ENCODE measurements around the gene NOTCH1. TPM values are rescaled to one million over a fixed set of nuclear protein-coding genes. Genes with fewer than 3 reads are reported as not detected.
"Not testable (repeated sequence)": the region's sequence is repeated elsewhere in the genome, so short reads cannot be mapped to it uniquely, and the experiment has no call there.

Gene NOTCH1
- total RNA-seq, 4 donors from 2014 or later, result 71.0 to 160 (median 114) TPM

DNA sequence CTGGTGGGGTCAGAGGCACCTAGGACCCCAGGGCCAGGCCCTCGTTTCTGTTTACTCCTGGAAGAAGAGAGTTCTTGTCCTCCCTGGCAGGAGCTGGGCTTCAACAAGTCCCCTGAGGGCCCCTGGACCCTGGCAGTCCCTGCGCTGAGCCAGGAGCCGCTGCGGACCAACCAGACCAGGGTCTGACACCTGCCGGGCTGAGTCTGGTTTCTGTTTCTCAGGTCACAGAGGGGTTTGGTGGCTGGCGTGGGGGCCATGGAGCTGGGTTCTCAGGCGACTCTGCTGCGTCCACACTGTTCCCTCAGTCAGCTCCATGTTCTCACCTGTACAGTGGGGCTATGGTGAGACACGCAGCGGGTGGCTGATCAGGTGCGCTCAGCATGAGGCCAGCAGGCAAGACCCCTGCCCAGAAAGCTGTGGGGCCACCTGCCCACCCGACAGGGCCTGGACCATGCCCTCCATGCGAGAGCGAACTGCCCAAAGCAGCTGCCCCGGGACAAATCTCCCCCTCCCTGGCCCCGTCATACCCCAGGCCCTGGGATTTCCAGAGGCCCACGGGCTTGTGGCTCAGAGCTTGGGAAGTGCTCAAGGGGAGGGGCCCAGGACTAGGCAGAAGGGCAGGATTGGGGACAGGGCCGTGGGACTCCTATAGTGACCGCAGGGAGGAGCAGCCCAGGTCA is 17.9 kb upstream of the NOTCH1 start:
- Histone ChIP-seq H3K36me3 (no peaks in the 10 kb centered on the region), H3K9me3 (no peaks in the 10 kb centered on the region), H3K4me3 (no peak overlapping the region), H3K4me1 (peaks cover 62% of the 10 kb centered on the region), H3K27ac (no peak overlapping the region), H3K27me3 (no peaks in the 10 kb centered on the region)
- 66% methylated on average over 9 of the region's 19 CpGs for WGBS
- TF ChIP-seq EP300 (IDR thresholded peaks at IDR 0.05), result no peak
- TF ChIP-seq, protein P1, sequence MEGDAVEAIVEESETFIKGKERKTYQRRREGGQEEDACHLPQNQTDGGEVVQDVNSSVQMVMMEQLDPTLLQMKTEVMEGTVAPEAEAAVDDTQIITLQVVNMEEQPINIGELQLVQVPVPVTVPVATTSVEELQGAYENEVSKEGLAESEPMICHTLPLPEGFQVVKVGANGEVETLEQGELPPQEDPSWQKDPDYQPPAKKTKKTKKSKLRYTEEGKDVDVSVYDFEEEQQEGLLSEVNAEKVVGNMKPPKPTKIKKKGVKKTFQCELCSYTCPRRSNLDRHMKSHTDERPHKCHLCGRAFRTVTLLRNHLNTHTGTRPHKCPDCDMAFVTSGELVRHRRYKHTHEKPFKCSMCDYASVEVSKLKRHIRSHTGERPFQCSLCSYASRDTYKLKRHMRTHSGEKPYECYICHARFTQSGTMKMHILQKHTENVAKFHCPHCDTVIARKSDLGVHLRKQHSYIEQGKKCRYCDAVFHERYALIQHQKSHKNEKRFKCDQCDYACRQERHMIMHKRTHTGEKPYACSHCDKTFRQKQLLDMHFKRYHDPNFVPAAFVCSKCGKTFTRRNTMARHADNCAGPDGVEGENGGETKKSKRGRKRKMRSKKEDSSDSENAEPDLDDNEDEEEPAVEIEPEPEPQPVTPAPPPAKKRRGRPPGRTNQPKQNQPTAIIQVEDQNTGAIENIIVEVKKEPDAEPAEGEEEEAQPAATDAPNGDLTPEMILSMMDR (IDR thresholded peaks at IDR 0.05), result no peak
- no peak for TF ChIP-seq POLR2A (IDR thresholded peaks at IDR 0.05)
- no peak for TF ChIP-seq POLR2AphosphoS5 (IDR thresholded peaks at IDR 0.05)
- DNase-seq (ENCODE audit: low spot score in 2 of 2), result no peak

DNA sequence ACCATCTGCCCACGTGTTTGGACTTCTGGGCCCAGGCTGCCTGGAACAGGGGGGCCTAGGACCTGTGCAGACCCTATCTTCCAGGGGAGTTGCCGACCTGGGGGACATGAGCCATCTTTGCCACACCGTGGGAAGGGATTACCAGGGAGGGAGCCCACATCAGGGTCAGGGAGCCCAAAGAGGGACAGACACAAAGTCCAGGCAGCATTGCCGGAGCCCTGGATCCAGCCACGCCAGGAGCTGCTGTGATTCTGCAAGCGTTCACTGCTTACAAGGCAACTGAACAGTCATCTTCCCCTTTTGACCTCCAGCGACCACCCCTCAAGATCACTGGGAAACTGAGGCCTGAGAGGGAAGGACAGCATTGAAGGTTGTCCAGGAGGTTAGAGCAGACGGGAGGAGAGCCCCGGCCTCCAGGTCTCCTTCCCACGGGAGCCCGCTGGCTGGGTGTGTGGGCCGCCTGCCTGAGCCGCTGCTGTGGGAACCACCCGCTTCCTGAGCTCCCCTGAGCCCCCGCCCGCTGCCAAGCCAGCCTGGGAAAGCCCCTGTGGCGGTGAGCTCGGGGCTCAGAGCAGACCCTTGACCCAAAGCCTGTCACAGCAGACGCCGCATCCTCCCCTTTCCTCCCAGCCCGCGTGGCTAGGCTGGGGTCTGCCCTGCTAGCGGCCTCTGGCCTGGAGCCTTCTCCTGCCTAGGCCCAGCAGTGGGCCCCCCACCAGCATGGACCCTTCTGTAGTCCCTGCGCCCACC is 17.1 kb upstream of the NOTCH1 start:
- Histone ChIP-seq H3K4me3 (no peak overlapping the region), H3K9me3 (no peaks in the 10 kb centered on the region), H3K27ac (no peak overlapping the region), H3K36me3 (no peaks in the 10 kb centered on the region), H3K27me3 (no peaks in the 10 kb centered on the region), H3K4me1 (peaks cover 60% of the 10 kb centered on the region)
- no peak for DNase-seq (ENCODE audit: low spot score in 2 of 2)
- TF ChIP-seq POLR2A (IDR thresholded peaks at IDR 0.05) (no peak), POLR2AphosphoS5 (IDR thresholded peaks at IDR 0.05) (no peak), EP300 (IDR thresholded peaks at IDR 0.05) (no peak)
- TF ChIP-seq, protein P1 (IDR thresholded peaks at IDR 0.05), result no peak
- WGBS, result 75% methylated on average over 11 of the region's 24 CpGs

DNA sequence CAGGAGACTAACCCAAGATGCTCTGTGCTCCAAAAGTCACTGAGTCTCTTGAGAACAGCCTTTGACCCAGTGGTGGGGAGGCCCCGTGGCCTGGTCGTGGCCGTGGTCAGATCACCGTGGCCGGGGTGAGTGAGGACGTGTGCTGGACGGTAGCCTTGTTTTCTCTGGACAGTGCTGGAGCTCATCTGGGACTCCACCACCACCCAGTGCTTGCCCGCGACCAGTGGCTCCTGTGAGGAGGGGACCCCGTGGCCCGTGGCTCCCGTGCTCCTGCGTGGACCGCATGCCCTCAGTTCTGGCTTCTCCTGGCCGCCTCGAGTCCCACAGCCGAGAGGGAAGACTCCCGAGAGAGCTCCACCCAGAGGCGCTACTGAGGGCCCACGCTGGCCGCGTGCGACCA is 15.9 kb upstream of the NOTCH1 start:
- TF ChIP-seq, protein P1 (IDR thresholded peaks at IDR 0.05), result no peak
- TF ChIP-seq EP300 (IDR thresholded peaks at IDR 0.05), result no peak
- TF ChIP-seq POLR2AphosphoS5 (IDR thresholded peaks at IDR 0.05), result no peak
- no peak for TF ChIP-seq POLR2A (IDR thresholded peaks at IDR 0.05)
- Histone ChIP-seq H3K4me1 (peaks cover 49% of the 10 kb centered on the region), H3K27me3 (no peaks in the 10 kb centered on the region), H3K9me3 (no peaks in the 10 kb centered on the region), H3K27ac (no peak overlapping the region), H3K36me3 (no peaks in the 10 kb centered on the region), H3K4me3 (no peak overlapping the region)
- no peak for DNase-seq (ENCODE audit: low spot score in 2 of 2)
- 100% methylated on average over 4 of the region's 23 CpGs for WGBS

DNA sequence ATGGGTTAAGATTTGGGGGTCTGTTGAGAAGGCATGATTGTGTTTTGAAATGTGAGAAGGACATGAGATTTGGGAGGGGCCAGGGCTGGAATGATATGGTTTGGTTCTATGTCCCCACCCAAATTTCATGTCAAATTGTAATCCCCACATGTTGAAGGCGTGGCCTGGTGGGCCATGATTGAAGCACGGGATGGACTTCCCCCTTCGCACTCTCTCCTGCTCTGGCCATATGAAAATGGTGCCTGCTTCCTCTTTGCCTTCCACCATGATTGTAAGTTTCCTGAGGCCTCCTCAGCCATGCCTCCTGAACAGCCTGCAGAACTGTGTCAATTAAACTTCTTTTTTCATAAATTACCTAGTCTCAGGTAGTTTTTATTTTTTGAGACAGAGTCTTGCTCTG is 14.7 kb upstream of the NOTCH1 start:
- WGBS, result 88% methylated on average over 3 of the region's 3 CpGs
- TF ChIP-seq, protein P1 (IDR thresholded peaks at IDR 0.05), result no peak
- no peak for TF ChIP-seq EP300 (IDR thresholded peaks at IDR 0.05)
- no peak for TF ChIP-seq POLR2AphosphoS5 (IDR thresholded peaks at IDR 0.05)
- TF ChIP-seq POLR2A (IDR thresholded peaks at IDR 0.05), result no peak
- Histone ChIP-seq H3K27ac (no peak overlapping the region), H3K4me3 (no peak overlapping the region), H3K27me3 (no peaks in the 10 kb centered on the region), H3K4me1 (peaks cover 37% of the 10 kb centered on the region), H3K9me3 (no peaks in the 10 kb centered on the region), H3K36me3 (no peaks in the 10 kb centered on the region)
- no peak for DNase-seq (ENCODE audit: low spot score in 2 of 2)

DNA sequence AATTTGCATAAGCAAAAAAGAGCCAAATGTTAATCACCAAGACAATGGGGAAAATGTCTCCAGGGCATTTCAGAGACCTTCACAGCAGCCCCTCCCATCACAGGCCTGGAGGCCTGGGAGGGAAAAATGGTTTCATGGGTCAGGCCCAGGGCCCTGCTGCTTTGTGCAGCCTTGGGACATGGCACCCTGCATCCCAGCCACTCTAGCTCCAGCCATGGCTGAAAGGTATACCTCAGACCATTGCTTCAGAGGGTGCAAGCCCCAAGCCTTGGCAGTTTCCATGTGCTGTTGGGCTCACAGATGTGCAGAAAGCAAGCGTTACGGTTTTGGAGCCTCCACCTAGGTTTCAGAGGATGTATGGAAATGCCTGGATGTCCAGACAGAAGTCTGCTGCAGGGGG is 13.5 kb upstream of the NOTCH1 start:
- not testable (repeated sequence) for H3K9me3 ChIP-seq; H3K4me3 ChIP-seq; DNase-seq (ENCODE audit: low spot score in 2 of 2); H3K27ac ChIP-seq; H3K36me3 ChIP-seq; H3K27me3 ChIP-seq
- peaks cover 24% of the 10 kb centered on the region for H3K4me1 ChIP-seq
- no CpG with 5 or more reads among the region's 2 CpGs for WGBS

DNA sequence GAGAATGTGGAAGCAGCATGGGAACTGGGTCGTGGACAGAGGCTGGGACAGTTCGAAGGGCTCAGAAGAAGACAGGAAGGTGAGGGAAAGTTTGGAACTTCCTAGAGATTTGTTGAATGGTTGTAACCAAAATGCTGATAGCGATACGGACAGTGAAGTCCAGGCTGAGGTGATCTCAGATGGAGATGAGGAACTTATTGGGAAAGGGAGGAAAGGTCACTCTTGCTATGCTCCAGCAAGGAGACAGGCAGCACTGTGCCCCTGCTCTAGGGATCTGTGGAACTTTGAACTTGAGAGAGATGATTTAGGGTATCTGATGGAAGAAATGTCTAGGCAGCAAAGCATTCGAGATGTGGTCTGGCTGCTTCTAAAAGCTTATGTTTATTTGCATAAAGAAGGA is 13.0 kb upstream of the NOTCH1 start:
- not testable (repeated sequence) for H3K27me3 ChIP-seq; H3K4me3 ChIP-seq; H3K9me3 ChIP-seq; H3K27ac ChIP-seq; H3K36me3 ChIP-seq; DNase-seq (ENCODE audit: low spot score in 2 of 2)
- WGBS, result 88% methylated on average over 5 of the region's 5 CpGs
- H3K4me1 ChIP-seq, result peaks cover 19% of the 10 kb centered on the region
